ENCODE results near the gene PLAC8.

The PLAC8 gene

GRCh38 chr4:83110223-83110945 is 4.1 kb downstream of the PLAC8 start:
- ChIA-PET CTCF (interaction anchor here (0.6 to 3.1 kb wide), 34 partner anchors 9 to 311 kb away, joined by 3 to 15 read pairs (median 4); partner anchors contain the start of genes COPS4 and LIN54), POLR2A (interaction anchor here (0.6 kb wide), 1 partner anchor 63 kb away, joined by 4 read pairs; no protein-coding TSS in a partner anchor)
- peak; percentile 83 for DNase-seq (ENCODE audit: extremely low spot score)
- TF ChIP-seq CTCF (IDR thresholded peaks at IDR 0.05; ENCODE audit: control extremely low read depth, extremely low read depth, low read depth, missing control alignments), result peak; percentile 89

- peak; percentile 42 for DNase-seq (ENCODE audit: extremely low spot score)
- ChIA-PET POLR2A (interaction anchor here (0.6 kb wide), 1 partner anchor 63 kb away, joined by 4 read pairs; no protein-coding TSS in a partner anchor), CTCF (interaction anchor here (0.6 to 3.1 kb wide), 34 partner anchors 8 to 310 kb away, joined by 3 to 15 read pairs (median 4); partner anchors contain the start of genes COPS4 and LIN54)
- TF ChIP-seq CTCF (IDR thresholded peaks at IDR 0.05; ENCODE audit: control extremely low read depth, extremely low read depth, low read depth, missing control alignments), result no peak
Observed at GRCh38 chr4:83109480-83110222, 4.9 kb downstream of the PLAC8 start.

GRCh38 chr4:83108101-83108861 is 6.2 kb downstream of the PLAC8 start:
- no peak for DNase-seq (ENCODE audit: extremely low spot score)
- POLR2A ChIA-PET, result no interaction called here
- CTCF ChIA-PET, result interaction anchor here (1.0 to 3.1 kb wide), 2 partner anchors 12 to 173 kb away, joined by 6 to 15 read pairs; no protein-coding TSS in a partner anchor
- TF ChIP-seq CTCF (IDR thresholded peaks at IDR 0.05; ENCODE audit: control extremely low read depth, extremely low read depth, low read depth, missing control alignments), result no peak

- CTCF ChIA-PET, result no interaction called here
- no peak for TF ChIP-seq CTCF (IDR thresholded peaks at IDR 0.05; ENCODE audit: control extremely low read depth, extremely low read depth, low read depth, missing control alignments)
- POLR2A ChIA-PET, result no interaction called here
- no peak for DNase-seq (ENCODE audit: extremely low spot score)
Observed at GRCh38 chr4:83107631-83108030, 6.9 kb downstream of the PLAC8 start.

- DNase-seq (ENCODE audit: extremely low spot score), result no peak
- POLR2A ChIA-PET, result no interaction called here
- no peak for TF ChIP-seq CTCF (IDR thresholded peaks at IDR 0.05; ENCODE audit: control extremely low read depth, extremely low read depth, low read depth, missing control alignments)
- CTCF ChIA-PET, result no interaction called here
Observed at GRCh38 chr4:83104991-83105390, 9.5 kb downstream of the PLAC8 start.

GRCh38 chr4:83096397-83096796 is 18.1 kb downstream of the PLAC8 start:
- DNase-seq (ENCODE audit: extremely low spot score), result no peak
- ChIA-PET POLR2A (no interaction called here), CTCF (interaction anchor here (1.6 to 2.6 kb wide), 2 partner anchors 12 to 14 kb away, joined by 6 to 13 read pairs; no protein-coding TSS in a partner anchor)
- no peak for TF ChIP-seq CTCF (IDR thresholded peaks at IDR 0.05; ENCODE audit: control extremely low read depth, extremely low read depth, low read depth, missing control alignments)

Data from GM10248 (cell line).